Upper lobe of right lung (tissue), 1 donor: ENCODE results near the gene TPPP. TPM values are rescaled to one million over a fixed set of nuclear protein-coding genes. Genes with fewer than 3 reads are reported as not detected.

ENCODE experiments used
- ATAC-seq: fragments of 200-7000 bp; cut with Tn5 transposase; one replicate; pipeline ENCODE4 v1.9.1; 2020; ENCODE audit warnings: mild to moderate bottlenecking, moderate library complexity
- DNase-seq: peaks from one replicate; pipeline ENCODE4 v3.0.0-alpha.2; 2020
- H3K27ac ChIP-seq: fragments of 200-600 bp; one replicate; pipeline ENCODE4 v1.8.0; 2022
- H3K27me3 ChIP-seq: fragments of 200-600 bp; one replicate; pipeline ENCODE4 v1.8.0; 2022; ENCODE audit warnings: mild to moderate bottlenecking
- H3K36me3 ChIP-seq: fragments of 200-600 bp; one replicate; pipeline ENCODE4 v1.8.0; 2022
- H3K4me1 ChIP-seq: fragments of 200-600 bp; one replicate; pipeline ENCODE4 v1.8.0; 2022
- H3K4me3 ChIP-seq: fragments of 200-600 bp; one replicate; pipeline ENCODE4 v1.8.0; 2022; ENCODE audit warnings: mild to moderate bottlenecking
- H3K9me3 ChIP-seq: fragments of 200-600 bp; one replicate; pipeline ENCODE4 v1.8.0; 2022
- CTCF ChIP-seq: fragments of 200-600 bp; IDR thresholded peaks from one replicate; pipeline ENCODE4 v1.8.0; 2022; ENCODE audit warnings: antibody characterized with exemption
- intact Hi-C: fragments of 100-400 bp; cut with DNase I; formaldehyde crosslinking; loops from one replicate; pipeline ENCODE4 v1.11.0; 2022
- total RNA-seq: library from RNA; stranded (reverse); fragmentation: NEBNext Ultra II Directional; extraction: Animal tissue kit (Norgen Biotek cat#: 25700); gene quantifications from one replicate; pipeline ENCODE4 v1.2.1, GENCODE V29; 2021
- donor health status: DM: no; HTN: yes; CAD: no; lungs with severe emphysema.

Gene TPPP
- total RNA-seq, 1 donor from 2014 or later, result 16.1 TPM

DNA sequence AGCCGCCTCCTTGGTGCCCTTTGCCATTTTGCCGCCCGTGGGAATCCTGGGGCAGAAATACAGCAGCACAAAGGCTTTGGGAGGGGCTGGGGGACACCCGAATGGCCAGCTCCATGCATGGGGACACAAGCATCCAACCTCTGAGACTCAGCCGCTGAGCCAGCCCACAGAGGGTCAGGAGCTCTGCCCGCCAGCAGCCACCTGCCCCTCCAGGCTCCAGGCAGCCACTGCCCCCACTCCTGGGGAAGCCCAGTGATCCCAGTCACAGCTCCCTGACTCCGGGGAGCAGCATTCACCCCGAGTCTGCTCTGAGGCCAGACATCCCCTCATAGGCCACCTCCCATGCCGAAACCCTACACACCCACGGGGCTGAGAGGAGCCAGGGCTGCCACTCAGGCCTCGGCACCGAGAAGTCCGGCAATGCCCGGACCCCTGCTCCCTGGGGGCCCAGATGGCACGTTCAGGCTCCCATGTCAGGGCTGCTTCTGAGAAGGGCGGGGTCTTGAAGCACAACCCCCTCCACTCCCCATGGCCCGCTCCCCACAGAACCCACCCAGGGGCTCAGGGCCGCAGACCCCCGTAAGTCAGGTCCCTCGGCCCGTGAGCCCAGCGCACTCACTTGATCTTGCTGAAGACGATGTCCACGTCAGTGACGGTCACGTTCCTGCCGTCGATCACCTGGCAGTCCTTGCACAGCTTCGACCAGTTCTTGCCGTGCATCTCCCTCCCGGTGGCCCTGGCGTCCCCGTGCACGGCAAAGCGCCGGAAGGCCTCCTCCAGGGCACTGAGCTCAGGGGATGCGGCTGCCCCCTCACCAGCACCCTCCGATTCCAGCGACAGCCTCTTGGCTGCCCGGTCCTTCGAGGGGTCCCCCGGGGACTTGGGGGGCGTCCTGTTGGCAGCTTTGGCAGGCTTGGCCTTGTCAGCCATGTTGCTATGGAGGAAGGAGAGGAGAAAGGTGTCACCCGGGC is 15.7 kb downstream of the TPPP start:
- peaks cover 8% of the 10 kb centered on the region for H3K27me3 ChIP-seq
- intact Hi-C loops, result no loop called here
- no peak overlapping the region for H3K27ac ChIP-seq
- ATAC-seq (no peak), DNase-seq (no peak)
- no peaks in the 10 kb centered on the region for H3K36me3 ChIP-seq
- H3K4me1 ChIP-seq, result peaks cover 13% of the 10 kb centered on the region
- H3K4me3 ChIP-seq, result no peak overlapping the region
- H3K9me3 ChIP-seq, result no peaks in the 10 kb centered on the region
- no peak for TF ChIP-seq CTCF

DNA sequence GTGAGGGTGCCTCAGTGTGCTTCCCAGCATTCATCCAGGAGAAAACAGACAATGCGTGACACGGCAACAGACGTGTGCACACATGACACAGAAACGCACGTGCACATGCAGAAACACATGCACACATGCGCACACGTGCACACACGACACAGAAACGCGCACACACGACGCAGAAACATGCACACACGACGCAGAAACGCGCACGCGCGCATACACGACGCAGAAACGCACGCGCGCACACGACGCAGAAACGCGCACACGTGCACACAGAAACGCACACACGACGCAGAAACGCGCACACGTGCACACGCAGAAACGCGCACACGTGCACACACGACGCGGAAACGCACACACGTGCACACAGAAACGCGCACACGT is 16.5 kb downstream of the TPPP start:
- Histone ChIP-seq H3K9me3 (no peaks in the 10 kb centered on the region), H3K27me3 (peaks cover 8% of the 10 kb centered on the region), H3K27ac (no peak overlapping the region), H3K4me1 (peaks cover 20% of the 10 kb centered on the region), H3K36me3 (no peaks in the 10 kb centered on the region), H3K4me3 (no peak overlapping the region)
- no peak for TF ChIP-seq CTCF
- ATAC-seq (no peak), DNase-seq (no peak)
- intact Hi-C loops, result no loop called here

DNA sequence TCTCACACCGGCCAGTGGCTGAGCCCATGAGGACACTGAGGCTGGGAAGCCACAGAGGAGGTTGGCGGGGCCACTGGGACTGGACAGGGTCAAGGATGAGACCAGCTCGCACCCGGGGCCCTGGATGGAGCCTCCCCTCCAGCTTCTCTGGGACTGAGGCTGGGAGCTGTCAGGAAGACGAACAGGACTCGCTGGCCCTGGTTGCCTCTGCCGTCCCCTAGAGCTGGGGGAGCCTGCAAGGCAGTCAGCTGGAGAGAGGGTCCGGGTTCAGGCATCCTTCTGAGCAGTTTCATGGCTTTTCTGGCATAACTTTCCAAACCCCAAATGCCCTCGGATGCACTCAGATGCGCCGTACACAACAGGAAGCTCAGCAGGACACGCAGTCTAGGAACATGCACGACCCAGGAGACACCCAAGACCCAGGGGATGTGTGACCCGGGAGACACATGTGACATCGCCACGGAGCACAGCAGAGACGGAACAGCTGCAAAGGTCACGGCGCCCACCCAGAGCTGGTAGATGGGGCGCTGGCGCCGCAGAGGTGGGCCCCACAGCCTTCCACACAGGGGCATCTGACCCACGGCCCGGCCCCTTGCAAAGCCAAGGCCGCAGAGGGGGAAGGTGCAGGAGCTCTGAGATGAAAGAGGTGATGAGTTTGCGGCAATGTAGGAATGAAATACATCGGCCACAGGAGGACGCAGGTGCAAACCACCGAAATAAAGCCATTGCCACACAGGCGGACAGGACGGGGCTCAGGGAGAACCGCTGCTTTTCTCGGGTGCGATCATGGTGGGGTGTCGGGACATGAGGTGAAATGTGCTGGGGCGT is 17.1 kb downstream of the TPPP start:
- no peak overlapping the region for H3K4me3 ChIP-seq
- ATAC-seq (no peak), DNase-seq (peak; percentile 50)
- no peaks in the 10 kb centered on the region for H3K9me3 ChIP-seq
- intact Hi-C loops, result no loop called here
- no peak for TF ChIP-seq CTCF
- H3K27ac ChIP-seq, result no peak overlapping the region
- H3K36me3 ChIP-seq, result no peaks in the 10 kb centered on the region
- peaks cover 8% of the 10 kb centered on the region for H3K27me3 ChIP-seq
- peaks cover 23% of the 10 kb centered on the region for H3K4me1 ChIP-seq

- Histone ChIP-seq H3K27ac (no peak overlapping the region), H3K4me1 (peaks cover 23% of the 10 kb centered on the region), H3K27me3 (peaks cover 8% of the 10 kb centered on the region), H3K36me3 (no peaks in the 10 kb centered on the region), H3K4me3 (no peak overlapping the region), H3K9me3 (no peaks in the 10 kb centered on the region)
- no peak for ATAC-seq
- intact Hi-C loops, result no loop called here
- no peak for DNase-seq
- no peak for TF ChIP-seq CTCF
These were observed 17.9 kb downstream of the TPPP start for GRCh38 chr5:675111-675870.

- H3K4me3 ChIP-seq, result no peak overlapping the region
- DNase-seq (peak; percentile 60), ATAC-seq (no peak)
- H3K27me3 ChIP-seq, result peaks cover 8% of the 10 kb centered on the region
- peaks cover 23% of the 10 kb centered on the region for H3K4me1 ChIP-seq
- no peaks in the 10 kb centered on the region for H3K9me3 ChIP-seq
- no peaks in the 10 kb centered on the region for H3K36me3 ChIP-seq
- H3K27ac ChIP-seq, result no peak overlapping the region
- TF ChIP-seq CTCF, result no peak
- intact Hi-C loops, result loop anchor here (5.0 kb wide), 1 partner anchor 228 kb away; no protein-coding TSS in a partner anchor
These were observed 18.5 kb downstream of the TPPP start for GRCh38 chr5:674630-675011.
